SH-SY5Y (cell line): Measurements from ENCODE around the gene PML.

Source experiments
- GATA2 ChIP-seq: IDR thresholded peaks from 2 replicates; pipeline ENCODE4 v1.6.1; 2011; ENCODE audit warnings: mild to moderate bottlenecking, low read depth, low read length
- GATA3 ChIP-seq: IDR thresholded peaks from 2 replicates; pipeline ENCODE4 v1.6.1; 2011; ENCODE audit warnings: low read depth, mild to moderate bottlenecking, low read length, moderate library complexity

DNA sequence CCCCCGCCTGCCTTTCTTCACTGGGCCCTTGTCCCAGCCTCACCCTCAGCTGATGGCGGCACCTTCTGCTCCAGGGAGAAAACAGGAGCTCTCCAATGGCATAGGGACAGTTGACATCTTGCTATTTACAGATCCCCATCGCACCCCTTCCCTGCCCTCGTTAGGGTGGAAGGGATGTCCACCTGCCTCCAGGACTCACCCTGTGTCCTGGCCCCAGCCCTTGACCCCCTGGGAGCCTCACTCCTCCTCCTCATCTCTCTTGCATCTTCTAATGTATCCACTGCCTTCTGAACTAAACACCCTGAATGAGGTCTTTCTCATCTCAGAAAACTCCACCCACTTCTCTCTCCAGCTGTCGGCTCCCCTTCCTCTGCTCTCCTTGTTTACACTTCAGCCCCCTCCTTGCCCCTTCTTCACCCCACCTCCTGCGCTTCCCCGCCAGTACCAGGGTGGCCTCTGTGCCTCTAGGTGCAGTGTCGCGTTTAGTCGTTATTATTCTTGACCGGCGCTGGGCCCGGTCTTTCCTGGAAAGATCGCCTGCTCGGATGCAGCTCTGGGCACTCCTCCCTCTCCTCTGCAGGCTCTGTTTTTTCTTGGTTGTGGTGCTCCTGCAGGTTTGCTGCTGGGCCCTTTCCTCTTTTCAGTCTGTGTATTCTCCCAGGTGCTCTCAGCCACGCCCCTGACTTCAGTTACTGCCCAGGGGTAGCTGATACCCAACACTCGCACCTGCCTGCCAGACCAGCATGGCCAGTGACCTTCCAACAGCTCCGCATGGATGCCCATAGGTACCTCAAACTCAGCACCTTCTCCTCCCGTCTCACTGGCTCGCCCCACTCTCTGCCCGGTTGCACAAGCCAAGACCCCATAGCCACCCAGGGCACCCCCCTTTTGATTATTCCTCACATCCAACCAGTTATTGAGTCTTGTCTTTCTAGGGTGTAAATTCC is 42.9 kb downstream of the PML start:
- TF ChIP-seq GATA2, result no peak
- no peak for TF ChIP-seq GATA3
